Brain microvascular endothelial cell (primary cell): Measurements from ENCODE around the gene SLC66A2.

Source experiments
- DNase-seq: peaks from one replicate; pipeline ENCODE4 v3.0.0-alpha.2; 2020
- H3K27ac ChIP-seq: fragments of 250-450 bp; sonication (Bioruptor Pico); 2 replicates; pipeline ENCODE4 v1.5.1; 2020; ENCODE audit warnings: mild to moderate bottlenecking, moderate library complexity
- H3K27me3 ChIP-seq: fragments of 250-450 bp; sonication (Bioruptor Pico); replicated peaks from 2 replicates; pipeline ENCODE4 v1.5.1; 2020; ENCODE audit warnings: mild to moderate bottlenecking
- H3K36me3 ChIP-seq: fragments of 250-450 bp; sonication (Bioruptor Pico); replicated peaks from 2 replicates; pipeline ENCODE4 v1.5.1; 2020; ENCODE audit warnings: mild to moderate bottlenecking
- H3K4me3 ChIP-seq: 2 replicates; pipeline ENCODE4 v1.5.1; 2011; ENCODE audit warnings: low read depth, mild to moderate bottlenecking, control low read depth, low read length, moderate library complexity
- CTCF ChIP-seq: IDR thresholded peaks from 2 replicates; pipeline ENCODE4 v1.5.1; 2011; ENCODE audit warnings: low read depth, mild to moderate bottlenecking, moderate library complexity, low read length, control low read depth, inconsistent platforms; ENCODE audit errors: missing control alignments
- in situ Hi-C: cut with HindIII; loops from 2 replicates; pipeline ENCODE4 v1.10.0; 2017; ENCODE audit warnings: low sequenced_read_pairs, low pct_ligation_motif_present

SLC66A2 gene

GRCh38 chr18:79982736-79983135 is 31.3 kb upstream of the SLC66A2 start:
- H3K4me3 ChIP-seq = no peak overlapping the region
- peaks cover 4% of the 10 kb centered on the region for H3K36me3 ChIP-seq
- in situ Hi-C loops = no loop called here
- TF ChIP-seq CTCF = no peak
- no peak overlapping the region for H3K27ac ChIP-seq
- DNase-seq = peak; percentile 14
- H3K27me3 ChIP-seq = no peaks in the 10 kb centered on the region

- Histone ChIP-seq H3K27me3 (no peaks in the 10 kb centered on the region), H3K36me3 (peaks cover 4% of the 10 kb centered on the region), H3K27ac (no peak overlapping the region), H3K4me3 (no peak overlapping the region)
- DNase-seq = no peak
- no peak for TF ChIP-seq CTCF
- in situ Hi-C loops = no loop called here
These were observed 29.1 kb upstream of the SLC66A2 start for GRCh38 chr18:79980585-79980984.

DNA sequence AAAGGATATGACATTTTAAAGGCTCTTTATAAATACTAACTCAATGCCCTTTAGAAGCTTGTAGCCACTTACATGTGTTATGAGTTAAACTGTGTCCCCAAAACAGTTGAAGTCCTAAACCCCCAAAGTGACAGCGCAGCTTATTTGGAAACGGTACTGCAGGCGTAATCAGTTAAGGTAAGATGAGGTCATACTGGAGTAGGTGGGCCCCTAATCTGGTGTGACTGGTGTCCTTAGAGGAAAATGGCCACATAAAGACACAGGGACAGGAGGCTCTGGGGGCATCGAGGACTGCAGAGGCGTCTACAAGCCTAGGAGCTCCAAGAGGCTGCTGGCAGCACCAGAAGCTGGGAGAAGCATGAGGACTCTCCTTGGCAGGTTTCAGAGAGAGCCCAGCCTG is 28.4 kb upstream of the SLC66A2 start:
- H3K27ac ChIP-seq = no peak overlapping the region
- no peak for TF ChIP-seq CTCF
- in situ Hi-C loops = no loop called here

GRCh38 chr18:79975985-79976680 is 24.7 kb upstream of the SLC66A2 start:
- DNase-seq = no peak
- H3K27ac ChIP-seq = no peak overlapping the region
- H3K27me3 ChIP-seq = no peaks in the 10 kb centered on the region
- TF ChIP-seq CTCF = no peak
- peaks cover 23% of the 10 kb centered on the region for H3K36me3 ChIP-seq
- H3K4me3 ChIP-seq = no peak overlapping the region
- in situ Hi-C loops = no loop called here

More for the DNA sequence above, 28.4 kb upstream of the SLC66A2 start:
- peaks cover 4% of the 10 kb centered on the region for H3K36me3 ChIP-seq
- no peak for DNase-seq
- no peak overlapping the region for H3K4me3 ChIP-seq
- no peaks in the 10 kb centered on the region for H3K27me3 ChIP-seq

- in situ Hi-C loops = no loop called here
- Histone ChIP-seq H3K4me3 (no peak overlapping the region), H3K36me3 (peaks cover 31% of the 10 kb centered on the region), H3K27ac (no peak overlapping the region), H3K27me3 (no peaks in the 10 kb centered on the region)
- DNase-seq = no peak
- no peak for TF ChIP-seq CTCF
These were observed 23.6 kb upstream of the SLC66A2 start for GRCh38 chr18:79975043-79975442.
